Erythroblast (primary cell): ENCODE measurements around the gene BICC1.

Source experiments
- GATA1 ChIP-seq: IDR thresholded peaks from 2 replicates; pipeline ENCODE4 v1.6.1; 2011; ENCODE audit warnings: low read depth, mild to moderate bottlenecking, control low read depth, low read length, moderate library complexity
- POLR2A ChIP-seq: IDR thresholded peaks from 2 replicates; pipeline ENCODE4 v1.6.1; 2011; ENCODE audit warnings: mild to moderate bottlenecking, low read length

DNA sequence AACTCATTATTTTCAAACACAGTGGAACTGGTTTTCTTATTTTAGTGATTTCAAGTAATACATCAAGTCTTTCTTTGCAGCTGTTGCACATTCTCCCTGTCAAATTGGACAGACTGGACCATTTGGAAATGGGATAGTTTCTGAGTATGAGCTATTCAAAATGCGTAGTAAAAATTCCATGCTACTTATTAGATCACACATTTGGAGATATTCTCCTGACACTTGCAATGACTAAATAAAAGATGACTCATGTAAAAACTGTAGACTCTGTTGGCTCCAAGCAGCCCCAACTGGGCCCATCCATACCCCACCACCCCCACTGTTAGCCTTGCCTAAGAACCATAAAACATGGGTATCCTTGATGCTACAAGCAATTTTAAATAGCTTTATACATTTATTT is 25.9 kb upstream of the BICC1 start:
- TF ChIP-seq POLR2A (no peak), GATA1 (no peak)
